Lower leg skin (tissue), 4 donors: ENCODE results near the gene MICAL2. TPM values are rescaled to one million over a fixed set of nuclear protein-coding genes. Genes with fewer than 3 reads are reported as not detected.

Experiments used
- microRNA-seq, 2 donors: library from miRNA; unstranded; fragments of <30 nt; microRNA quantifications; one replicate each; pipeline ENCODE4, GENCODE V29; 2016; ENCODE audit warnings: borderline replicate concordance in 2 of 2, borderline number of aligned reads in 1 of 2
- total RNA-seq, 4 donors: library from RNA; depleted of rRNA; stranded (reverse); fragments of >200 nt; gene quantifications; one replicate each; pipeline ENCODE4 v1.1.0, GENCODE V29; 2016

MICAL2 gene
- total RNA-seq, 4 donors from 2014 or later, result 117 to 238 (median 145) TPM

Small RNA genes within 50 kb of the gene (microRNA-seq; reads per million reads assigned to microRNA genes)
- 0 reads per million in 2 donors for gene MIR6124

Other genes with a start within 250 kb of the MICAL2 start
- 100 to 1,000 TPM in 3 of 4 donors, 10 to 100 TPM in 1; 78.5 to 175 (median 121) TPM for gene DKK3, start 102.0 kb upstream of the MICAL2 start, total RNA-seq